ENCODE data around the gene FARP1. TPM values are rescaled to one million over a fixed set of nuclear protein-coding genes. Genes with fewer than 3 reads are reported as not detected.

The FARP1 gene
- total RNA-seq, 4 donors from 2014 or later, result 21.2 to 56.5 (median 35.1) TPM

DNA sequence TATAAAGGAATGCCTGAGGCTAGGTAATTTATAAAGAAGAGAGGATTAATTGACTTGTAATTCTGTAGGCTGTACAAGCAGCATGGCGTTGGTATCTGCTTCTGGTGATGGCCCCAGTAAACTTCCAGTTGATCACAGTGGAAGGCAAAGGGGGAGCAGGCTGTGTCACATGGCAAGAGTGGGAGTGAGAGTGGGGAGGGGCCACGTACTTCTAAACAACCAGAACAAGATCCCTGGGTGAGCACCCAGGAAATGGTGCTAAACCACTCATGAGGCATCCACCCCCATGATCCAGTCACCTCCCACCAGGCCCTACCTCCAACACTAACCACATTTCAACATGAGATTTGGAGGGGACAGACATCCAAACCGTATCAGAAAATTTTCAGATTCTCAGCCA, 37.2 kb downstream of the FARP1 start:
- TF ChIP-seq, protein P1, sequence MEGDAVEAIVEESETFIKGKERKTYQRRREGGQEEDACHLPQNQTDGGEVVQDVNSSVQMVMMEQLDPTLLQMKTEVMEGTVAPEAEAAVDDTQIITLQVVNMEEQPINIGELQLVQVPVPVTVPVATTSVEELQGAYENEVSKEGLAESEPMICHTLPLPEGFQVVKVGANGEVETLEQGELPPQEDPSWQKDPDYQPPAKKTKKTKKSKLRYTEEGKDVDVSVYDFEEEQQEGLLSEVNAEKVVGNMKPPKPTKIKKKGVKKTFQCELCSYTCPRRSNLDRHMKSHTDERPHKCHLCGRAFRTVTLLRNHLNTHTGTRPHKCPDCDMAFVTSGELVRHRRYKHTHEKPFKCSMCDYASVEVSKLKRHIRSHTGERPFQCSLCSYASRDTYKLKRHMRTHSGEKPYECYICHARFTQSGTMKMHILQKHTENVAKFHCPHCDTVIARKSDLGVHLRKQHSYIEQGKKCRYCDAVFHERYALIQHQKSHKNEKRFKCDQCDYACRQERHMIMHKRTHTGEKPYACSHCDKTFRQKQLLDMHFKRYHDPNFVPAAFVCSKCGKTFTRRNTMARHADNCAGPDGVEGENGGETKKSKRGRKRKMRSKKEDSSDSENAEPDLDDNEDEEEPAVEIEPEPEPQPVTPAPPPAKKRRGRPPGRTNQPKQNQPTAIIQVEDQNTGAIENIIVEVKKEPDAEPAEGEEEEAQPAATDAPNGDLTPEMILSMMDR (IDR thresholded peaks at IDR 0.05), result no peak
- no peak for TF ChIP-seq POLR2A (IDR thresholded peaks at IDR 0.05; ENCODE audit: low read depth)
- no peak for TF ChIP-seq POLR2AphosphoS5 (IDR thresholded peaks at IDR 0.05)
- no peak for TF ChIP-seq EP300 (IDR thresholded peaks at IDR 0.05)
- WGBS, result 90% methylated on average over 3 of the region's 3 CpGs
- H3K27me3 ChIP-seq, result no peaks in the 10 kb centered on the region
- DNase-seq (ENCODE audit: extremely low spot score), result no peak
- H3K27ac ChIP-seq (replicated peaks in 1 of 4), result no peak overlapping the region
- intact Hi-C loops (cut with DNase I), result no loop called here
- H3K36me3 ChIP-seq, result peaks cover 0 to 9% (median 0%) of the 10 kb centered on the region in 4 donors
- no peak overlapping the region for H3K4me3 ChIP-seq
- peaks cover 4 to 16% (median 12%) of the 10 kb centered on the region in 4 donors for H3K4me1 ChIP-seq
- H3K9me3 ChIP-seq, result no peaks in the 10 kb centered on the region

DNA sequence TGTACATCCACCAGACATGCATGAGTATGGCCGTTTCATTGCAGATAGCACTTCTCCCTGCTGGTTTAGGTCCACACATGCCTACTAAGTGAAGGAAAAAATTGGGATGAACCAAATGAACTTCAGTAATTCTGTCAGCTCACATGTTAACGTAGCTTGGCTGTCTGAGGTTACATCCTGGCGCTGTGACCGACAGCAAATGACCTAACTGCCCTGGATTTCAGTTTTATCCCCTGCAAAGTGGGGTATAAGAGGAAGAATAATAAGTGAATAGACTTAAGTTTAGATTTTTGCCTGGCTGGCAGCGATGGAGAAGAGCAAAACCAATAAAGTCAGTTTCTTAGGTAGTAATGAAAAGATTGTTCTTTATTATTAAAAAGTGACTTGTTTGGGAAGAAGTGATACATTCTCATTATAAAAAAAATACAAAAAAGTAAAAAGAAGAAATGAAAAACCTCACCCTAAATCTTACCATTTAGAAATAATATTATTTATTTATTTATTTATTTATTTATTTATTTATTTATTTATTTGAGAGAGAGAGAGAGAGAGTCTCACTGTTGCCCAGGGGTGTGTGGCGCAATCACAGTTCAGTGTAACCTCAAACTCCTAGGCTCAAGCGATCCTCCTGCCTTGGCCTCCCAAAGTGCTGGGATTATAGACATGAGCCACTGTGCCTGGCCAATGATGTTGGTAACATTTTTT, 38.4 kb downstream of the FARP1 start:
- peaks cover 4 to 15% (median 11%) of the 10 kb centered on the region in 4 donors for H3K4me1 ChIP-seq
- WGBS, result 95% methylated on average over 7 of the region's 7 CpGs
- H3K4me3 ChIP-seq, result no peak overlapping the region
- intact Hi-C loops (cut with DNase I), result no loop called here
- TF ChIP-seq POLR2AphosphoS5 (IDR thresholded peaks at IDR 0.05) (no peak), POLR2A (IDR thresholded peaks at IDR 0.05; ENCODE audit: low read depth) (no peak), EP300 (IDR thresholded peaks at IDR 0.05) (no peak)
- TF ChIP-seq, protein P1 (IDR thresholded peaks at IDR 0.05), result no peak
- H3K36me3 ChIP-seq, result peaks cover 0 to 9% (median 0%) of the 10 kb centered on the region in 4 donors
- no peak for DNase-seq (ENCODE audit: extremely low spot score)
- no peaks in the 10 kb centered on the region for H3K9me3 ChIP-seq
- no peak overlapping the region for H3K27ac ChIP-seq (replicated peaks in 1 of 4)
- no peaks in the 10 kb centered on the region for H3K27me3 ChIP-seq

DNA sequence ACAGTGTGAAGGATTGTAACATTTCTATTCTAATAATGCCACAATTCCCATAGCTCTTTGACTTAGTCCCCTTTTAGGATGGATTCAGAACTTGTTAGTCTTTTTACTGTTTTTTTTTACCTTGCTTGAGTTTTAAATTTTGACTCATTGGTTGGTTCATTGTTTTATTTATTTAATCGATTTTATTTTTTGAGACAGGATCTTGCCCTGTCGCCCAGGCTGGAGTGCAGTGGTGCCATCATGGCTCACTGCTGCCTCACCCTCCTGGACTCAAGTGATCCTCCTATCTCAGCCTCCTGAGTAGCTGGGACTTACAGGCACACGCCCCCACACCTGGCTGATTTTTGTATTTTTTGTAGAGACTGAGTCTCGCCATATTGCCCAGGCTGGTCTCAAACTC, 39.3 kb downstream of the FARP1 start:
- DNase-seq (ENCODE audit: extremely low spot score), result no peak

DNA sequence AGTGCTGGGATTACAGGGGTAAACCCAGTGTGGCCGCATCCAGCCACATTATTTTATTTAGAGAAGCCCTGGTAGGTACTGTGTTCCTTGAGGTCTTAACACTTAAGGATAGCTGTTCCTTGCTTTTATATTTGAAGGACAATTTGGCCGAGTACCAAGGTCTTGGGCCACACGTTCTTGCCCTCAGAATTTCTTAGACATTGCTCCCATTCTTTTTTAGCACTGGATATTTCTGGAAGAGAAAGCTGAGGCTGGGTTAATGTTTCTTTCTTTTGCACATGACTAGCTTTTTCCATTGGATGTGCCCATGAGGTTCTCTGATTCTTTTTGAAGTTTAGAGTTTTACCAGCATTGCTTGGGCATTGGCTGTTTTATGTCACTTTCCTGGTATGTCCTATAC, 39.7 kb downstream of the FARP1 start:
- intact Hi-C loops (cut with DNase I), result no loop called here
- Histone ChIP-seq H3K4me1 (peaks cover 7 to 21% (median 14%) of the 10 kb centered on the region in 4 donors), H3K9me3 (no peaks in the 10 kb centered on the region), H3K4me3 (no peak overlapping the region), H3K27ac (replicated peaks in 1 of 4) (peak overlapping the region in 3 of 4 donors; percentile 31 to 36 (median 35)), H3K27me3 (no peaks in the 10 kb centered on the region), H3K36me3 (no peaks in the 10 kb centered on the region)
- DNase-seq (ENCODE audit: extremely low spot score), result no peak
- WGBS, result 56% methylated on average over 3 of the region's 3 CpGs
- TF ChIP-seq EP300 (IDR thresholded peaks at IDR 0.05), result no peak
- TF ChIP-seq POLR2AphosphoS5 (IDR thresholded peaks at IDR 0.05), result peak in 1 of 2 donors; percentile 27

More for the DNA sequence above, 39.3 kb downstream of the FARP1 start:
- Histone ChIP-seq H3K4me1 (peaks cover 4 to 17% (median 11%) of the 10 kb centered on the region in 4 donors), H3K9me3 (no peaks in the 10 kb centered on the region), H3K27ac (replicated peaks in 1 of 4) (peak overlapping the region in 2 of 4 donors; percentile 35 to 36), H3K4me3 (no peak overlapping the region), H3K36me3 (peaks cover 0 to 1% (median 0%) of the 10 kb centered on the region in 4 donors), H3K27me3 (no peaks in the 10 kb centered on the region)
- intact Hi-C loops (cut with DNase I), result no loop called here
- WGBS, result 92% methylated on average over 4 of the region's 4 CpGs
- TF ChIP-seq POLR2AphosphoS5 (IDR thresholded peaks at IDR 0.05) (no peak), EP300 (IDR thresholded peaks at IDR 0.05) (no peak), POLR2A (IDR thresholded peaks at IDR 0.05; ENCODE audit: low read depth) (no peak)
- TF ChIP-seq, protein P1 (IDR thresholded peaks at IDR 0.05), result no peak

DNA sequence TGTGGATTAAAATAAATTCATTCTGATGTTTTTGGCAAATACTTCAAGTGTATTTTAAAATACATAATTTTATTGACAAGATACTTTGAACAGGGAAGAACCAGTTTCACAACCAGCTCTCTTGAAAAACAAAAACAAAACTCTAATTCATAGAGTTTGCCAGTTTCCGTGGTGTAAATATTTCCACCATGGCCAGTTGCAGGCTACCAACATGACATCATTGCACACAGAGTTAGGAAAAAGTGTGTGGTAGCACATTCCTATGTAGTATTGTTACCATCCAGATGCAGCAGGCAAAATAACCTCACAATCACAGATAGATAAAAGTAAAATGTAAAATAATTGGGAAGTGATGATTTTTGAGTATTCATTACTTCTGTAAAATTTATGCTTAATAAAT, 41.9 kb downstream of the FARP1 start:
- intact Hi-C loops (cut with DNase I), result no loop called here
- no peak for DNase-seq (ENCODE audit: extremely low spot score)
- no peak for TF ChIP-seq EP300 (IDR thresholded peaks at IDR 0.05)
- TF ChIP-seq POLR2AphosphoS5 (IDR thresholded peaks at IDR 0.05), result no peak
- no peak for TF ChIP-seq POLR2A (IDR thresholded peaks at IDR 0.05; ENCODE audit: low read depth)
- TF ChIP-seq, protein P1 (IDR thresholded peaks at IDR 0.05), result no peak
- Histone ChIP-seq H3K36me3 (no peaks in the 10 kb centered on the region), H3K4me3 (no peak overlapping the region), H3K9me3 (no peaks in the 10 kb centered on the region), H3K27me3 (no peaks in the 10 kb centered on the region), H3K4me1 (peaks cover 8 to 42% (median 22%) of the 10 kb centered on the region in 4 donors), H3K27ac (replicated peaks in 1 of 4) (no peak overlapping the region)
- WGBS, result 88% methylated on average over 1 of the region's 1 CpG

Measured in esophagus muscularis mucosa (tissue), 4 donors.